CD4-positive, alpha-beta T cell treated with Interleukin-12 subunit alpha and Interleukin-12 subunit beta, for 1 hour (primary cell): ENCODE data around the gene SOD3.

Experiments
- DNase-seq: peaks from one replicate; pipeline ENCODE4 v3.0.0-alpha.2; 2020

SOD3 gene

DNA sequence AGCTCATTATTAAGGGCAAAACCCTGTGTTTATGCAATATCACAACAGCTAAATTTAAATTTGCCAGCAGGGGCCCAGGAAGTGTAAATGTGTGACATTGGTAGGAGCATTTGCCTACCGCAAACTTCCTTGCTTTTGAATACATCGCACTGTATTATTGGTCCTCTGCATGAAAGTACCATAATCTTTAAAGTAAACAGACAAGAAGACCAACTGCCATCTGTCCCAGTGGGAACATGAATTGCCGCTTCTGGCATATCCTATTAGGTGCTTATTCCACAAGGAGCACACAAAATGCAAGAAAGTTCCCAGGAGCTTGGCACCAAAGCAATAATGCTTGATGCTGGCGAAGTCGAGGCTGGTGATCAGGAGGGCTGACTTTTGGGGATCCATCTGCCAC, 51.3 kb downstream of the SOD3 start:
- DNase-seq, result no peak

DNA sequence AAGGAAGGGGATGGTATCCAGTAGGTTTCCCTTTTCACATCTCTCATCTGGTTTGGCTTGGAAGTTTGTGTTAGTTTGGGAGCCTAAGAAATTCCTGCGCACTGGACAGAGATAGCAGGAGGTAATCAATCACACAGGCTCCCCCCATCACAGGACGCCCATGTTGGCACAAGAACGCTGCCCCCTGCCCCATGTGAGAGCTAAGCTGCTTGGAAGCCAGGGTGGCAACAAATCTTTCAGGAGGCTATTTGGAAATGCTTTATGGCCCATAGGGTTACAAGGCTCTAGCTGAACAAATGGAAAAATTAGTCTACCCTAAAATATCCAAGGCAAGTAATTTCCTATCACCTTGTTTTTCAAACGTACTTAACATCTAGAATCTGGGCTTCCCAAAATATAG, 54.0 kb downstream of the SOD3 start:
- DNase-seq, result no peak

GRCh38 chr4:24849756-24850155, 54.4 kb downstream of the SOD3 start:
- DNase-seq, result no peak
